Central memory CD8-positive, alpha-beta T cell (primary cell): ENCODE data around the gene PRKAG2.
A peak's percentile ranks its signal among the peaks of the same experiment; 100 is the strongest.

Source experiments
- ATAC-seq: fragments of 150-1000 bp; cut with Tn5 transposase; replicated peaks from 2 replicates; pipeline ENCODE4 v1.10.0; 2022; ENCODE audit warnings: mild to moderate bottlenecking, moderate FRiP score, moderate number of reproducible peaks; ENCODE audit not compliant: poor library complexity, severe bottlenecking; ENCODE audit errors: extremely low read depth
- DNase-seq, 2 donors: peaks; one replicate each; pipeline ENCODE4 v3.0.0; 2021; ENCODE audit warnings: low spot score in 2 of 2
- H3K27ac Mint-ChIP-seq: one replicate; pipeline ENCODE4 v1.8.0; 2022; ENCODE audit warnings: low read depth, mild to moderate bottlenecking, moderate library complexity, mixed read lengths
- H3K27me3 Mint-ChIP-seq: one replicate; pipeline ENCODE4 v1.8.0; 2022; ENCODE audit warnings: mixed read lengths
- H3K36me3 Mint-ChIP-seq: one replicate; pipeline ENCODE4 v1.8.0; 2022; ENCODE audit warnings: mild to moderate bottlenecking, moderate library complexity, mixed read lengths; ENCODE audit not compliant: insufficient read depth
- H3K4me1 Mint-ChIP-seq: one replicate; pipeline ENCODE4 v1.8.0; 2022; ENCODE audit warnings: mixed read lengths
- H3K4me3 Mint-ChIP-seq: one replicate; pipeline ENCODE4 v1.8.0; 2022; ENCODE audit warnings: mild to moderate bottlenecking, moderate library complexity, mixed read lengths
- H3K9me3 Mint-ChIP-seq: one replicate; pipeline ENCODE4 v1.8.0; 2022; ENCODE audit warnings: mixed read lengths

PRKAG2 gene

GRCh38 chr7:151645311-151645710, 231.6 kb downstream of the PRKAG2 start:
- ATAC-seq (no peak), DNase-seq (no peak)
- no peaks in the 10 kb centered on the region for H3K9me3 Mint-ChIP-seq

GRCh38 chr7:151644554-151644953, 232.4 kb downstream of the PRKAG2 start:
- Mint-ChIP-seq H3K27ac (no peak overlapping the region), H3K36me3 (no peaks in the 10 kb centered on the region), H3K4me3 (no peak overlapping the region), H3K27me3 (no peaks in the 10 kb centered on the region), H3K4me1 (no peaks in the 10 kb centered on the region), H3K9me3 (no peaks in the 10 kb centered on the region)
- ATAC-seq (no peak), DNase-seq (no peak)

More at GRCh38 chr7:151645311-151645710, 231.6 kb downstream of the PRKAG2 start:
- Mint-ChIP-seq H3K4me3 (no peak overlapping the region), H3K27me3 (no peaks in the 10 kb centered on the region), H3K4me1 (no peaks in the 10 kb centered on the region), H3K27ac (no peak overlapping the region), H3K36me3 (no peaks in the 10 kb centered on the region)

GRCh38 chr7:151642746-151643145, 234.2 kb downstream of the PRKAG2 start:
- H3K27ac Mint-ChIP-seq: no peak overlapping the region
- no peaks in the 10 kb centered on the region for H3K27me3 Mint-ChIP-seq
- no peak for DNase-seq
- H3K9me3 Mint-ChIP-seq: no peaks in the 10 kb centered on the region
- H3K36me3 Mint-ChIP-seq: no peaks in the 10 kb centered on the region
- H3K4me3 Mint-ChIP-seq: no peak overlapping the region
- no peak for ATAC-seq
- H3K4me1 Mint-ChIP-seq: no peaks in the 10 kb centered on the region

DNA sequence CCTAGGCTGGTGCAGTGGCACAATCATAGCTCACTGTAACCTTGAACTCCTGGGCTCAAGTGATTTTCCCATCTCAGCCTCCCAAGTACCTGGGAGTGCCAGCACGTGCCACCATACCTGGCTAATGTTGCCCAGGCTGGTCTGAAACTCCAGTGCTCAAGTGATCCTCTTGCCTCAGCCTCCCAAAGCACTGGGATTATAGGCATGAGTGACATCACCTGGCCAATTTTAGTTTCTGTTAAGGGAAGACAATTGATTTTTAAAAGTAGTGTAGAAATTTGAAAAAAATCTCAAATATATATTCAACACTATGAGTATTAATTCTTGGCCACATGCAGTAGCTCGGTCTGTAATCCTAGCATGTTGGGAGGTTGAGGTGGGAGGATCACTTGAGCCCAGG, 235.3 kb downstream of the PRKAG2 start:
- no peak overlapping the region for H3K27ac Mint-ChIP-seq
- ATAC-seq (no peak), DNase-seq (no peak)
- no peaks in the 10 kb centered on the region for H3K27me3 Mint-ChIP-seq
- H3K36me3 Mint-ChIP-seq: no peaks in the 10 kb centered on the region
- no peaks in the 10 kb centered on the region for H3K4me1 Mint-ChIP-seq
- H3K9me3 Mint-ChIP-seq: no peaks in the 10 kb centered on the region
- H3K4me3 Mint-ChIP-seq: no peak overlapping the region

DNA sequence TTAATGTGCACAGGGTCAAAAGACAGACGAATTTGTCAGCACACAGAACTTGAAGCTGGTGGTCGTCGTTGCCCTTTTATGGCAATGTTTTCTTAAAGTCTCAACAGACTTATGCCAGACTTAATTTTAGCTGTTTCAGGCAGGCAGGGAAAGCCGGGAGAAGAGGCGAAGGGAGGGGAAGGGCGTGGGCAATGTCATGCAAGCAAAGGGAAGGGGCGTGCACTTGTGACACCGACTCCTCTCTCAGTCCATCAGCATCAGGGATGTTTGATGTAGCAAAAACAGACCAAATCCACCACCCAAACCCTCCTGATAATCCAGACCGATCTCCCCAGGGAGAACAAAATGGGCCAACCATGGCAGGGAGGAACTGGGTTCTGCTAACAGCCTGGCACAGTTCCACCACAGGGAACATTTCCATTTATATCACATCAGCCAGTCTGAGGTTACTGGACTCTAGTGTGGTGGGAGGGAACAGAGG, 239.1 kb downstream of the PRKAG2 start:
- peak overlapping the region; percentile 24 for H3K27ac Mint-ChIP-seq
- ATAC-seq: no peak
- H3K4me3 Mint-ChIP-seq: no peak overlapping the region
- H3K9me3 Mint-ChIP-seq: no peaks in the 10 kb centered on the region
- H3K27me3 Mint-ChIP-seq: no peaks in the 10 kb centered on the region
- H3K4me1 Mint-ChIP-seq: peaks cover 7% of the 10 kb centered on the region
- no peak for DNase-seq
- peaks cover 2% of the 10 kb centered on the region for H3K36me3 Mint-ChIP-seq

GRCh38 chr7:151634643-151635042, 242.3 kb downstream of the PRKAG2 start:
- no peak for DNase-seq
- peaks cover 27% of the 10 kb centered on the region for H3K4me1 Mint-ChIP-seq
- H3K27ac Mint-ChIP-seq: no peak overlapping the region
- peaks cover 6% of the 10 kb centered on the region for H3K36me3 Mint-ChIP-seq
- no peaks in the 10 kb centered on the region for H3K27me3 Mint-ChIP-seq
- H3K4me3 Mint-ChIP-seq: no peak overlapping the region
- ATAC-seq: no peak
- no peaks in the 10 kb centered on the region for H3K9me3 Mint-ChIP-seq

- Mint-ChIP-seq H3K4me3 (peak overlapping the region; percentile 96), H3K9me3 (no peaks in the 10 kb centered on the region), H3K36me3 (peaks cover 6% of the 10 kb centered on the region), H3K27ac (peak overlapping the region; percentile 97), H3K27me3 (no peaks in the 10 kb centered on the region), H3K4me1 (peaks cover 36% of the 10 kb centered on the region)
- no peak for DNase-seq
- ATAC-seq: no peak
Observed at GRCh38 chr7:151633516-151633812, 243.5 kb downstream of the PRKAG2 start.

GRCh38 chr7:151632750-151633515, 244.0 kb downstream of the PRKAG2 start:
- peaks cover 6% of the 10 kb centered on the region for H3K36me3 Mint-ChIP-seq
- no peaks in the 10 kb centered on the region for H3K27me3 Mint-ChIP-seq
- peaks cover 36% of the 10 kb centered on the region for H3K4me1 Mint-ChIP-seq
- DNase-seq (peak; percentile 35 to 50), ATAC-seq (peak; percentile 70)
- H3K9me3 Mint-ChIP-seq: no peaks in the 10 kb centered on the region
- peak overlapping the region; percentile 96 for H3K4me3 Mint-ChIP-seq
- H3K27ac Mint-ChIP-seq: peak overlapping the region; percentile 97

DNA sequence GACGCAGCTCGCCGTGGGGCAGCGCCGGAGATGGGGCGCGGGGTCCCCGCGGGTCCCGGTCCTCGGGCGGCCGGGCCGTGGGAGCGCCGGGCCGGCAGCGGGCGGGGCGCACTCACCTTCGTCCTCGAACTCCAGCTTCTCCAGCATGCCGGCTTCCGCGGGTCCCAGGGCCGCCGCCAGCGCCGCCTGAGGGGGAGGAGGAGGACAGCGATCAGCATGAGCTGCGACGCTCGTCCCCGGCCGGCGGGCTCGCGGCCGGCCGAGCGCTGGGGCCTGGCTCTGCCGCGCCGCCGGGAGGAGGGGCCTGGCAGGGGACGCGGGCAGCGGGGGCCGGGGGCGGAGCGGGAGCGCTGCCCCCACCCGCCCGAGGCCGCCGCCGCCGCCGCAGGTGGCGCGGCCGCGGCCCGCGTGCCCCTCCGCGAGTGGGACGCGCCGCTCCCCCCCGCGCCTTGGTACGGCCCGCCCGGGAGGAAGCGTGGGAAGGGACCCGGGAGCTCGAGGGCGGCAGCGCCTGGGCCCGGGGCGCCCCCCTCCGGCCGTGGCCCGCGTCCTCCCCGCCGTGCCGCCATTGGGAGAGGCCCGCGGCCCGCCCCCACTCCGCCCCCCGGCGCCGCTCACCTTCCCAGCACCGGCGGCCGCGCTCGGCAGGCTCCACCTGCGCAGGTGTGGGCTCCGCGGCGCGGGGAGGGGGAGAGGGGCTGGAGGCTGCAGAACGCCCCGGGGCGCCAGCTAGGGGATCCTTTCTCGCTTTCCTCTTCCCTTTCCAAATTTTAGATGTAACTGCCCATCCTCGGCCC, 244.8 kb downstream of the PRKAG2 start:
- Mint-ChIP-seq H3K27me3 (no peaks in the 10 kb centered on the region), H3K4me3 (peak overlapping the region; percentile 96), H3K9me3 (no peaks in the 10 kb centered on the region), H3K36me3 (peaks cover 6% of the 10 kb centered on the region), H3K27ac (peak overlapping the region; percentile 97), H3K4me1 (peaks cover 36% of the 10 kb centered on the region)
- ATAC-seq: peak; percentile 79
- peak; percentile 78 to 80 for DNase-seq

GRCh38 chr7:151631570-151631952, 245.4 kb downstream of the PRKAG2 start:
- H3K9me3 Mint-ChIP-seq: no peaks in the 10 kb centered on the region
- H3K27ac Mint-ChIP-seq: peak overlapping the region; percentile 82
- H3K36me3 Mint-ChIP-seq: peaks cover 7% of the 10 kb centered on the region
- H3K4me1 Mint-ChIP-seq: peaks cover 41% of the 10 kb centered on the region
- ATAC-seq: peak; percentile 7
- no peaks in the 10 kb centered on the region for H3K27me3 Mint-ChIP-seq
- H3K4me3 Mint-ChIP-seq: peak overlapping the region; percentile 80
- DNase-seq: no peak

GRCh38 chr7:151630851-151631569, 245.9 kb downstream of the PRKAG2 start:
- H3K27me3 Mint-ChIP-seq: no peaks in the 10 kb centered on the region
- ATAC-seq (no peak), DNase-seq (no peak)
- H3K4me1 Mint-ChIP-seq: peaks cover 47% of the 10 kb centered on the region
- H3K27ac Mint-ChIP-seq: peak overlapping the region; percentile 82
- H3K4me3 Mint-ChIP-seq: peak overlapping the region; percentile 80
- peaks cover 7% of the 10 kb centered on the region for H3K36me3 Mint-ChIP-seq
- no peaks in the 10 kb centered on the region for H3K9me3 Mint-ChIP-seq

DNA sequence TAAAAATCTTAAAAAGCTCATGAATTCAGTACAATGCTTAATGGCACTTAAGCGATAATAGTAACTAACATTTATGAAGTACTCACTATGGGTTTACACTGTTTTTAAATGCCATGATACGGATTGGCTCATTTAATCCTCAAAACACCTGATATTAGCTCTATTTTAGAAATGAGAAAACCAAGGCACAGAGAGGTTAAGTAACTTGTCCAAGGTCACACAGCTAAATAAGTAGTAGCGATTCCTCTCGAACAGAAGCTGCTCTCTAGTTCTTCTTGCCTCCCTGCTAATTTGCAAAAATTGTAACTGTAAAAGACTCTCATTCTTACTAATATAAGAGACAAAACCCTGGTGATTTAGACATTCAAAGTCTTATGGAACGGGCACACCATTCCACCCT, 246.6 kb downstream of the PRKAG2 start:
- Mint-ChIP-seq H3K9me3 (no peaks in the 10 kb centered on the region), H3K4me1 (peaks cover 52% of the 10 kb centered on the region), H3K27me3 (no peaks in the 10 kb centered on the region), H3K36me3 (peaks cover 7% of the 10 kb centered on the region), H3K27ac (no peak overlapping the region), H3K4me3 (no peak overlapping the region)
- DNase-seq (no peak), ATAC-seq (no peak)
